Measurements from ENCODE around the gene FURIN.
"Not testable (repeated sequence)": the region's sequence is repeated elsewhere in the genome, so short reads cannot be mapped to it uniquely, and the experiment has no call there.

Gene FURIN

GRCh38 chr15:90883976-90884718 is 15.8 kb downstream of the FURIN start, which contains the start of gene FES:
Gene FES, plus strand, starts transcription at chr15:90884504. Its CDS starts 542 bp downstream, at chr15:90885046.
- DNase-seq, result peak in 1 of 2 donors; percentile 57

GRCh38 chr15:90884719-90885431 is 16.5 kb downstream of the FURIN start:
- no peak for DNase-seq

- DNase-seq, result peak; percentile 56 to 87
Observed at GRCh38 chr15:90885432-90886290, 17.3 kb downstream of the FURIN start.

- DNase-seq, result no peak
Observed at GRCh38 chr15:90886291-90886614, 17.9 kb downstream of the FURIN start.

GRCh38 chr15:90887037-90887481 is 18.7 kb downstream of the FURIN start:
- no peak for DNase-seq

- no peak for DNase-seq
Observed at GRCh38 chr15:90889313-90889730, 20.9 kb downstream of the FURIN start.

GRCh38 chr15:90889736-90890456 is 21.5 kb downstream of the FURIN start:
- no peak for DNase-seq

GRCh38 chr15:90890839-90891238 is 22.5 kb downstream of the FURIN start:
- DNase-seq, result no peak

- DNase-seq, result no peak
Observed at GRCh38 chr15:90891346-90891949, 23.1 kb downstream of the FURIN start.

GRCh38 chr15:90892023-90892422 is 23.6 kb downstream of the FURIN start:
- DNase-seq, result no peak

- no peak for DNase-seq
Observed at GRCh38 chr15:90892498-90893174, 24.2 kb downstream of the FURIN start.

- no peak for DNase-seq
Observed at GRCh38 chr15:90893175-90894090, 25.0 kb downstream of the FURIN start.

GRCh38 chr15:90895571-90896117 is 27.3 kb downstream of the FURIN start:
- DNase-seq, result no peak

GRCh38 chr15:90897131-90897655 is 28.8 kb downstream of the FURIN start:
- DNase-seq, result not testable (repeated sequence)

GRCh38 chr15:90901175-90902039 is 33.0 kb downstream of the FURIN start:
- DNase-seq, result no peak

GRCh38 chr15:90902040-90902839 is 33.9 kb downstream of the FURIN start:
- DNase-seq, result peak; percentile 73 to 74

- peak in 1 of 2 donors; percentile 37 for DNase-seq
Observed at GRCh38 chr15:90902840-90903732, 34.7 kb downstream of the FURIN start, which contains the start of gene MAN2A2. Gene MAN2A2, plus strand, starts transcription at chr15:90903302. Its CDS starts 906 bp downstream, at chr15:90904208.

All from bone marrow (tissue), 2 donors.